ENCODE data around the gene HPS1.
A peak's percentile ranks its signal among the peaks of the same experiment; 100 is the strongest.

DNA sequence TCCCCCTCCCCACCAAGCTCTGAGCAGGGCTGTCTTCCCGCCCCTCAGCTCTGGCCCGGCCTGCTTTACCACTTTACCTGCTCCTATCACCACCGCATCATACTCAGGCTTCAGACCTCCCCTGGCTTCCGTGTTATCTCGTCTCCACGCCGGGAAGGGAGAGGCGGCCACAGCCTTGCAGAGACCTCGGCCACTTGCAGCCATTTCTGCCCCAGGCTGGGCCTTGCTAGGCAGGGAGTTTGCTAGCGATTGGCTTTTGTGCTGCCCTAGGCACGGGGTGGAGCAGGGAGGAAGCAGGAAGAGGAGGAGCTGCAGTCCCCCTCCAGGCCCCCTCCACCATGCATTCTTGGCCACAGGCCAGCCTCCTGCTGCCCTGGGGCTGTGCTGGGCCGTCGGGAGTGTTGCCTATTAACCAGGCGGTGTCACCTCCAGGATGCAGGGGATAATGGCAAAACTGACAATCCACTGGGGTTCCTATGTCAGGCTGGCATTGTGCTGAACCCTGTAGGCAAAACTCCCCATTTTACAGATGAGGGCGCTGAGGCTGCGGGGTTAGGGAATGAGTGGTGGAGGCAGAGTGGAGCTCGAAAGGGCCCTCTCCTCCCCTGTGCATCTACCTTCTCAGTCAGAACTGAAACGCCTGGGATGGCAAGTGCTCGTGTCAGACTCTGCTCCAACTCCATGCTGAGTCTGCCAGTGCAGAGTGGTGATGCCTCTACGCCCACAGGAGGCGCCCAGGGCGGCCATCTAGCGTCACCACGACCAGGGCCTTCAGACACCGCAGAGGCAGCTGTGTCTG, 31.6 kb downstream of the HPS1 start, which contains the start of gene PYROXD2:
- TF ChIP-seq CTCF (IDR thresholded peaks at IDR 0.05; ENCODE audit: extremely low read depth in 1 of 2, insufficient read depth in 1 of 2, low read depth in 1 of 2, low read length in 2 of 2), result no peak
- no peak for TF ChIP-seq EZH2 (IDR thresholded peaks at IDR 0.05; ENCODE audit: borderline replicate concordance, low read depth, low read length, severe bottlenecking)
- no peak for TF ChIP-seq MAX (IDR thresholded peaks at IDR 0.05; ENCODE audit: insufficient read depth, insufficient read length)
- peak; percentile 96 for TF ChIP-seq POLR2A (IDR thresholded peaks at IDR 0.05; ENCODE audit: low read depth, low read length)
- peak; percentile 84 for TF ChIP-seq POLR2AphosphoS5 (IDR thresholded peaks at IDR 0.05; ENCODE audit: insufficient read depth, low read depth, low read length)

Measured in endothelial cell of umbilical vein (primary cell).